Left hindlimb (tissue), 1 donor: ENCODE results near the gene HYDIN.

ENCODE experiments used
- DNase-seq: peaks from one replicate; pipeline ENCODE4 v3.0.0-alpha.2; 2018

HYDIN gene

DNA sequence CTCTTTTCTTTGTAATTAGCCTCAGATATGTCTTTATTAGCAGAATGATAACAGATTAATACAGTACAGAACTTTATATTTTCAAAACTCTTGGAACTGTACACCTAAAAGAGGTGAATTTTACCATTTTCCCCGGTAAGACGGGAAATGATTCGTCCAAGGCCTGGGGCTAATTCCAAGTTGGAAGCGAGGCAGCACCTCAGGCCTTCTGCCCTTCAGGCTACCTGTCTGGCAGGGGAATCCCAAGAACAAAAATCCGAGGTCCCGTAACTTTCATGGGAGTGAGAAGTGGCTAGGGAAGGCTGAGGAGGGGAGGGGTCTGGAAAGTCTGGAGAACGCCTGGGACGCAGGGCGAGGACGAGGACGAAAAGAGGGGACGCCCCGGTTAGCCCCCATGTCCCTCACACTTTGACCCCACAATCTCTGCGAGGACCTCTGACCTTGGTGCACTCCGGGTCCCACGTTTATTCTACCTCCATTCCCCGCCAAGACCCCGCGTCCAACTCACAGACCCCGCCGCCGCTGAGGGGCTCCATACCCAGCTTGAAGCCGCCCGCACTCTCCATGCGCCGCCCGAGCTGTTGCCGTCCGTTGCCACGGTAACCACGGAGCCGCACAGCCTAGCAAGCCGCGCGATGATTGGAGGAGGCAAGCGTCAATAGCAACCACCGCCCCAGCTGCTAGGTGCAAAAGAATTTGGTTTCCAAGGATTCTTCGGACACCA lies at the start of gene HYDIN:
Gene HYDIN (minus strand): TSS at position 601 of the 724 bp plus-strand sequence. CDS start 43,827 bp downstream, outside the sequence.
- DNase-seq: peak; percentile 49

DNA sequence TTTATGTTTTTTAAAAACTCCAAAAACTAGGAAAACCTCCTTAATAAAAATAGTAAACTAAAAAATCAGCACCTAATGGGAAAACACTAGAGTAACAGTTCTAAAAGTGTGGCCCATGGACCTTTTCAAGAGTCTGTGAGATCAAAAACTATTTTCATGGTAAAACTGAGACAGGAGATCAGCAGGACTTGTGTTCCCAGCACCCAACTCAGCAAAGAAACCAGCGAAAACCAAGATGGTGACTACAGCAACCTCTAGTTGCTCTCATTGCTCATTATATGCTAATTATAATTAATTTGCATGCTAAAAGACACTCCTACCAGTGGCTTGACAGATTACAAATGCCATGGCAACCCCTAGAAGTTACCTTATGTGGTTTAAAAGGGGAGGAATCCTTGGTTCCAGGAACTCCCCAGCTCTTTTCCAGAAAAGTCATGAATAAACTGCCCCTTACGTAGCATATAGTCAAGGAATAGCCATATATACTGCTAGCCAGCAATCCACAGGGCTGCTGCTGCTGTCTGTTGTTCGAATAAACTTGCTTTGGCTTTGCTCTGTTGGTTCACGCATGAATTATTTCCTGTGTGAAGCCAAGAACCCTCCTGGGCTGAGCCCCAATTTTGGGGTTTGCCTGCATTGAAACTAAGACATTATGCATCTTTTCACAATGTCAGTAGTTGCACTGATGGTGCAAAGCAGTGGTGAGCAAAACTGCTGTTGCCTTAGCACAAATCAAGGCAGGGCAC lies 46.2 kb upstream of the HYDIN start:
- DNase-seq: no peak

DNA sequence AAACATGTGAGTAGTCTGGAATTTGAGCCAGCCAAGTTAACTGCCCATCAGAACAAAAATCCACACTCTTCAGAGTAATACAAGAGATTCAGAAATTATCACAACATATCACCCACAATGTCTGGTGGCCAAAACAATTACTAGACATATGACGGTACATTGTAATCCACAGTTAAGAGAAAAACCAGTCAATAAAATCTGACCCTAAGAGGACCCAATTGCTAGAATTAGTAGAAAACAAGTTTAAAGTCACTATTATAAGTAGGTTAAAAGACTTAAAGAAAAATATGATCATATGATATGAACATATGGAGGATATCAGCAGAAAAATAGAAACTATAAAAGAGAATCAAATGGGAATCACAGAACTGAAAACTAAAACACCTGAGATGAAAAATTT lies 42.9 kb upstream of the HYDIN start:
- no peak for DNase-seq

DNA sequence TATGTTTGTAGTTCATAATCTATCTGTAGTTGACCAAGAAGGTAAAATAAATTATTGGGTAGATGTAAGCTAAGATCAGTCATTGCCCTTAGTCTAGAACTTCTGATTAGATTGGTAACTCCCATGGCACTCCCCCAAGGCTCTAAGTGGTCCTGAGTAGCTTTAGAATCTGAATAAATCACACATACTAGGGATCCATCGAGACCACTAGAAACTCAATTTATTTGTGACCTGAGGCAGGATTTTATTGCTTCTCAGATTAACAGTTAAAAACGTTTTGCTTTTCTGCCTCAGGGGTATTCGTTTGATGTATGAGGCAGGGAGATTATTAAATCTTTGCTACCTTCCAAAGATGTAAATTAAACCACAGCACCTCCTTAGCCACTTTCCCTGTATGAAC lies 33.8 kb upstream of the HYDIN start:
- DNase-seq: no peak

DNA sequence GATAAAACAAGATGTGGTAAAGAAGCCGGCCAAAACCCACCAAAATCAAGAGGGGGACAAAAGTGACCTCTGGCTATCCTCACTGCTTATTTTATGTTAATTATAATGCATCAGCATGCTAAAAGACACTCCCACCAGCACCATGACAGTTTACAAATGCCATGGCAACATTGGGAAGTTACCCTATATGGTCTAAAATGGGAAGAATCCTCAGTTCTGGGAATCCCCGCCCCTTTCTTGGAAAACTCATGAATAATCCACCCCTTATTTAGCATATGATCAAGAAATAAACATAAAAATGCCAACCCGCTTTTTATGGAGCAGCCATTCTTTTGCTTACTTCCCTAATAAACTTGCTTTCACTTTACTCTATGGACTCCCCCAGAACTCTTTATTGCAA lies 33.1 kb upstream of the HYDIN start:
- no peak for DNase-seq

DNA sequence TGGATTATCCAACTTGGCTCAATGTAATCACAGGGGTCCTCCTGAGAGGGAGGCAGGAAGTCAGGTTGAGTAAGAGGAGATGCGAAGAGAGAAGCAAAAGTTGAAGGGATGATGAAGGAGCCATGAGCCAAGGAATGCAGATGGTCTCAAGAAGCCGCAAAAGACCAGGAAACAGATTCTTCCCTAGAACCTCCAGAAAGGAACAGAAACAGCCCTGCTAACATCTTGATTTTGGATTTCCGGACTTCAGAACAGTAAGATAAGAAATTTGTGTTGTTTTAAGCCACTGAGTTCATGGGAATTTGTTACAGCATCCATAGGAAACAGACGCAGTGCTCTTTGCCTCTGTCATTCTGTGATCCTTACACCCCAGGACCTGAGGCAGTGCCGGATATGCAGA lies 31.9 kb upstream of the HYDIN start:
- no peak for DNase-seq

DNA sequence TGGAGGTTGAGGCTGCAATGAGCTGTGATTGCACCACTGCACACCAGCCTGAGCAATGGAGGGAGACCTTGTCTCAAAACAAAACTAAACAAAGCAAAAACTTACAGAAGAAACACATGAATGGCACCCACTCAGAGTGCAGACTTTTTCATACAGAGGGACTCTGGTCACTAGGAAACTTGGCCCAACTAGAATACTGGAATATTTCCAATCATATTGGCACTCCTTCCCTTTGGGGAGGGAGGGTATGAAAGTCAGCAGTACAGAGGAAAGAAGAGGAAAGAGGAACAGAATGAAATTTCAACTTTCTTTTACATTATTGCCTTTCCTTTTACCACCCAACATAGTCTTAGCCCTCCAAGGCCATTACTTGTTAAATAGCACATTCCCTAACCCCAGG lies 30.5 kb upstream of the HYDIN start:
- DNase-seq: no peak

DNA sequence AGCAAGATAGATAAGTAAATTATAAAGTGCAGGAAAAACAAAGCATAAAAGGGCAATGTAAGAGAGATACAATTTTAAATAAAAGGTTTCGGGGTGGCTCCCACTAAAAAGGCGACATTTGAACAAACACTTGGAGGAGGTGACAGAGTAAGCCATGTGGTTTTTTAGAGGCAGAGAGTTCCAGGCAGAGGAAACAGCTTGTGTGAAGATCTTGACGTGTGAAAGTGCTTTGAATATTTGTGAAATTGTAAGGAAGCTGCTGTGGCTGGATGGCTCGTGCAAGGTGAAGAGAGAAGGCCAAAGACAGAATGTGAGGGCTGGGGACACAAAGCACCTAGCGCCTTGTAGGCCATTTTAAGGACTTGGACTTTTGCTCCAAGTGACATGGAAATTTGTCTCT lies 28.6 kb upstream of the HYDIN start:
- no peak for DNase-seq

DNA sequence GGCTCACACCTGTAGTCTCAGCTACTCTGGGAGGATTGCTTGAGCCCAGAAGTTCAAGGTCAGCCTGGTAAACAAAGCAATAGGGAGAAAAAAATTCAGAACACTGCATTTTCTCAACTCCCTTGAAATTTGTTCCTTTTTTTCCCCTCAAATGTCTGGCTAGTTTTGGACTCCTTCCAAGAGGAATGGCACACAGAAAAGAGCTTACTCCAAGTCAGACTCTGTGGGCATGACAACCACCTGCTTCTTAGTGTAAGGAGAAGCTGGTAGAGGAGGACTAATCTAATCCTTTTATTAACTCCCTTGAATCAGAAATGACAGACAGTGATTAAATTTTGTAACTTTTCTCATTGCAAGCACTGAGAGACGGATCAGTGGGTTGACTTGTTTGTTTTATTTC lies 27.9 kb upstream of the HYDIN start:
- no peak for DNase-seq

DNA sequence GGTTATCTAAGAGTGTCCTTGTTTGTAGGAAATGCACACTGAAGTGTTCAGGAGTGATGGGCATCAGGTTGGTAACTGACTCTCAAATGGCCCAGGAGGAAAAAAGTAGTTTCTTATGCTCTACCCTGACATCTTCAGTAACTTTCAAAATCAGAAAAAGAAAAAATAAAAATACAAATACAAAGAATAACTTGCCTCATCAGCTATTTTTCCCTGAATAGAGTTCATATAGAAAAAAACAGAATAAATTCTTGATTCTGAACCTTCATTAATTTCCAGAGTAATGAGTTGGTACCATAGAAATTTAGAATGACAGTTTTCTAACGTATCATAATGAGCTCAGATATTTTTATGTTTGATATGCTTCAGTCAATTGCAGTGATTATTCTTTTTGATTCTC lies 27.2 kb upstream of the HYDIN start:
- DNase-seq: no peak

DNA sequence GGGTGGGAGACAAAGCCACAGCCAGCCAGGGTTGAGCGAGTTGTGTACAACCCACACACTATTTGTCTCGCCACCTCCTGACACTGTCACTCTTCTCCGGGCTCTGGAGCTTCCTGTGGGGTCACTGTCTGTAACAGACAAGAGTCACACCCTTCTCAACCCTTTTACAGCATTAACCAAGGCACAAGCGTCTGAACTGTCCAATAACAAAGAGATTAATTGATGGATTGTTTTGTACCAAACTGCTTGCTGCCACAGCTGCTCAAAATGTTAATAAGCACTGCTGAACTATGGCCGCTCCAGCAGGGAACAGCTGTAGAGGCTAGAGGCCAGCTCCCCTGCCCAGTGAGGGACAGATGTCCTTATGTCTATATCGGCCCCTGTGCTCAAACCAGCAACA lies 25.2 kb upstream of the HYDIN start:
- peak; percentile 54 for DNase-seq

DNA sequence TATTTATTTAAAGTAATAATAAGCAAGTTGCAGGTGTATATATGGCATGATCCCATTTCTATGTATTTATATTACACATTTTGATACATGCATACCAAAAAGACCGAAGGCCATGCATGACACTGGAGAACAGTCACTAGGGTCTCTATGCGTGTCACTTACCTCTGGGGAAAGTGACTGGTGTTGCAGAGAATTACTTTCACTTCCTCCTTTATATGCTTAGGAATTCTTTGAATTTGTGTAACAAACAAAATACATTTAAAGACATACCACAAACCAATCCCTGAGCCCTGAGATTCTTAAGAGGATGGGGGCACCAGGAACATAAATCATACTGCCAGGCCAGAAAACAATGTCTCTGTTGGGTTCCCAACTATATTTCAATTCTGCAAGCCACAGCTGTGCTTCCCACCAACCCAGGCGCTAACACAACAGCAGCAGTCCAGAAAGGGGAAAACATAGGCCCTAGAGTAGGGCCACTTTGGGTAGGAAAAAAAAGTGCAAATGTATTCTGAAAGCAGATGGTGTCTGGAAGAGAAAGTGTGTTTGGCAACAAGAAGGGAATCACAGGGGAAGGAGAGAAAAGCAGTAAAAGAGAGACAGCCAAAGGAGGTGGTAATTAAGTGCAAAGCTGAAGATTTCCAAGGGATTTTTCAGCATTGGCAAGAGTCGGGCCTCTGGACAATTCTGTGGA lies 24.5 kb upstream of the HYDIN start:
- peak; percentile 36 for DNase-seq

DNA sequence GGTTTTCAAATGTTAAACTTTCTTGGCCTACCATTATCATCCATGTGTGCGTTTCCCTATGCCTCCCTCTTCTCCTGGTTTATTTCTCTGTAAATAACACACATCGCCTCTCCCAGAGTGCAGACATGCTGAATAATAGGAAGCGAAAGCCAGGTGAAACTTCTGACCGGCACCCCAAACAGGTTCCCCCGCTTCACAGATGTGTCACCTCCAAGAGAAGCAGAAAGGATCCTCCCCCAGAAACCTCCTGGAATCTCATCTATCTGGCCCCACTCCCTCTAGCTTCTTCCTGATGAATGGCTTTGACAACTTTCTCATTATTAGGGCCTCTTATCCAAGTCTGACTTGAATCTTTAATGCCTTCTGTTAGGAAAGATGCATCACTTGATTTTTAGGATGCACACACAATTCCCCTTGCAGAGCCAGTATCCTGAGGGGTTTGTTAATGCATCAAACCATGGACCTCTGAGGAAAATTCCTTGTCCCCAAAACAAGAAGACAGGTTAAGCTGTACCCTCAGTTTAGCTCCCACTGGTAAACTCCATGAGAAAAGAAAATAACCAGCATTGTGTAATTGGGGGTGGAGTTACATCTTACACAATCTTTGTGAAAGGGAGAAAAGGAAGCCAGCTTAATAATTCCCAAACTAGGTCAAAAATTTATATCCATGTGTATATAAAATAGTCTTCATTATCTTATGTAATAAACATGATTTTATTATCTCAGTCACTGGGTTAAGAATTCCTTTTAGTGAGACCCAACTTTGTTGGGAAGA lies 20.1 kb upstream of the HYDIN start:
- DNase-seq: no peak

DNA sequence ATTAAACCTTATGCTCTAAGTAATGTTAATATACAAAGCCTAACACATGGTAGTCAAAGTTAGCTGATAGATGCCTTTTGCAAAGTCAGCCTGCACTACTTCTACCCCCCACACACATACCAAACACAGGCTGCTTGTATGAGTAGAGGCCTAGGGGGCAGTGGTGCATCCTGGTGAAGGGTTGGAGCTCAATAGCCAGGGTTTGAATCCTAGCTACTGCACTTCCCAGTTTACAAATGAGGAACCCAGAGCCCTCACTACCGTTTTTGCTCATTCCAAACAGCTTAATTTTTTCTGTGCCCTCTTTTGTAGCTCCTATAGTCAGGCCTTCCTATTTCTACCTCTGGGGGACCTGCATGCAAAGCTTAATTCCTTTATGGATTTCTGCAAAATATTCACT lies 18.9 kb upstream of the HYDIN start:
- no peak for DNase-seq

DNA sequence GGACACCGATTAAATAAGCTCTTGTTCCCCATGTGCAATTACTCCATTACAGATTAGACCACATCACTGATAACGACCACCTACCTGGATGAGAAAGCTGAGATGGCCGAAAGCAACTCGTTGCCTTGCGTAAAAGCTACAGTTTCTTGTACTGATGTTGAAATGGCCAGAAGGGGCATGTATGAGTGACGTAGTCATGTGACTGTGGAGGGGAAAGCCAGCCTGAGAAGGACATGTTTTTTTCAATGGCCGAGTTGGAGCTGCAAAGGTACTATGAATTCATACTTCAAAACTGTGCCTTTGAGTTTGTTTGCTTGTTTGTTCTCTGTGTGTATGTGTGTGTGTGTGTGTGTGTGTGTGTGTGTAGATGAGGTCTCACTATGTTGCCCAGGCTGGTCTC lies 17.0 kb upstream of the HYDIN start:
- no peak for DNase-seq

DNA sequence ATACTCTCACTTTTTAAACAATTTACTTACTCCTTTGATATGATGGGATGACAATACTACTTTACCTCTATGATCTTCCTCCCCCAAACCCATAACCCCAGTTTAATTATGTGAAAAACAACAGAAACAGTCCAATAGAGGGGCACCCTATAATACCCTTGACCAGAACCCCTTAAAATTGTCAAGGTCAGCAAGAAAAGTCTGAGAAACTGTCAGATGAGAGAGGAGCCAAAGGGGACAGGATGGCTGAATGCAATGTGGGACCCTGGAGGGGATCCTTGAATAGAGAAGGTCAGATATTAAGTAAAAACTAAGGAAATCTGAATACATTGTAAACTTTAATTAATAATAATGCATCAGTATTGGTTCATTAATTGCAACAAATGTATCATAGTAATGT lies 15.8 kb upstream of the HYDIN start:
- DNase-seq: no peak

DNA sequence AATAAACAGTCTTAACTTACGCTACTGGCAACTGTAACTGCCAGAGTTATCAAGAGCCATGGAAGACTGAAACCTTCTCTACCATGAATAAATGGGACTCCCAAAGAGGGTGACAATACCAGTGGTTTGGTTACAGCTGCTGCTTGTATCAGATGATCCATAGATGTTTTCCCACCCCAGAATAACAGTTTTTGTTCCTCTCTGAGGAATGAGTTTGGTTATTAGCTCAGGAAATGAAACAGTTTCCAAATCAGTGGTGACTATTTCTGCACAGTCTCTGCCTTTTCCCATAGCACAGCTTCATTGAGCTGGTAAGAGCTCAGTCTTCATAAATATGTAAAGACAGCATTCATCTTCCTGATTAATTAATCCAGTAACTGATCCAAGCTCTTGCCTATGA lies 14.0 kb upstream of the HYDIN start:
- no peak for DNase-seq

DNA sequence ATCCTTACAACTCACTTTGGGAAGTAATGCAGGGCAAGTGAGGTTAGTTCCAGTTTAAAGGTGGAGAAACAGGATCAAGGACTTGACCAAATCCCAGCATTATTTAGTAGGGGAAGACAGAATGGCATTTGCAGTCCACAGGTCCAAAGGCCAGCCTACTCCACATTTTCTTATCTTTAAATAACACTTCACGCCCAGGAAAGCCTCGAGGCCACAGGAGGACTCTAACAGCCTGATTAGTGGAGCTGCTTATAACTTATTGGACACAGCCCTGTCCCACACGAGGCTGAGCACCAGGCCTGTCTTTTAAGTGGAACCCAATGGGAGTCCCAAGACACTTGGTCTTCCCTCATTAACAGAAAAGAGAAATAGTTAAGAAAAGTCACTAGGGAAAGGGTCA lies 12.1 kb upstream of the HYDIN start:
- DNase-seq: no peak

DNA sequence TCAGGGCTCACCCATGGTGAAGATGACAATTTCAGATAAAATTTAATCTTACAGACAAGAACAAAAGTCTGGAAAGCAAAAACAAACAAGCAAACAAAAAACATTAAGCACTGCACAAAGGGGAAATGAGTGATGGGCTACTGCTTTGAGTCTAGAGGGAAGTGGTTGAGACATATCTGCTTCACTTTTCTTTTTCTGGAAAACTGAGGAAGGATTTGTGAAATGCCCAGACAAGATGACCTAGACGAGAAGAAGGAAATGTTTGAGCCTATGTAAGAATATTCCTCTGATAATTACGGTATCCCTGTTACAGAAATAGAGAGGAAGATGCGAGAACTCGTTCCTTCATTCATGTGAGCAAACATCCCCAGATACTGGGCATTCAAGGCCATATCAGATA lies 11.5 kb upstream of the HYDIN start:
- DNase-seq: no peak

DNA sequence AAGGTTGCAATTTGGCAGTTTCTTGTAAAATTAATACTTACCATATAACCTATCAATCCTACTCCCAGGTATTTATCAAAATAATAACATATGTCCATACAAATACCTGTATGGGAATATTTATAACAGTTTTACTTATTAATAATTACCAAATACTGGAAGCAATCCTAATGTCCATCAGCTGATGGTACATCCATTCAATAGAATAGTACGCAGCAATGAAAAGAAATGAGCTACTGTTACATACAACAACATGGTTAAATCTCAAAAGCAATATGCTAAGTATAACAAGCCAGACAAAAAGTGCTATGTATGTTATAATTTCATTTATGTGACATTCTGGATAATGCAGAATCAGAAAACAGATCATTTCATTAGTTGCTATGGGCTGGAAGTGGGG lies 1.2 kb downstream of the HYDIN start:
- DNase-seq: no peak

DNA sequence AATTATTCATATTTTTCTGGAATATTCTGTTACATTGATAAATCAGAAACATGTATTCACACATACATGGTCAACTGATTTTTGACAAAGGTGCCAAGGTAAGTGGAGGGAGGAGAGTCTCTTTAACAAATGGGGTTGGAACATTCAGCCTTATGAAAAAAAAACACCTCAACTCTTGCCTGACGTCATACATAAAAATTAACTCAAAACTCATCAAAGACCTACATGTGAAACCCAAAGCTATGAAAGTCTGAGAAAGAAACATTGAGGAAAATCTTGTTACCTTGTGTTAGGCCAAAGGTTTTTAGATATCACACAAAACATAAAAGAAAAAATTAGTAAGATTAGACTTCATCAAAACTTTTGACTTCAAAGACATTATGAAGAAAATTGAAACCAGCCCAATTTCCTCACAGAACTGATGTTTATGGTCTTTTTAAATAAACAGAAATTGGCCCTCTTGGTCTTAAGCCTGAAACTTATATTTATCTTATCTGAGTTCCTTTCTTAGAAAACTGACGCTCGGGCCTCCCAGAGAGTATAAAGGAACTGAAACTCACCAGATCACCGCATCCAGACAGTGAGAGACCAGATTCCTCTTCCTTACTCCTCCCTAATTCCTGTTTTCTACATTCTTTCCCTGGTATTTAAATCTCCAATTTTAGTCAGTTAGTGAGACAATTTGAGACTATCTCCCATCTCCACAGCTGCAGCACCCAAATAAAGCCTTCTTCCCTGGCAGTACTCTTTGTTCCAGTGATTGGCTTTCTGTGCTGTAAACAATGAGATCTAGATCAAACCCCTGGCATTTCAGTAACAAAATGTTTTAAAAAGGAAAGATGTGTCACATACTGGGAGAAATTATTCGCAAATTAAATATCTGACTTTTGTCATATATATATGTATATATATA lies 4.0 kb downstream of the HYDIN start:
- no peak for DNase-seq

DNA sequence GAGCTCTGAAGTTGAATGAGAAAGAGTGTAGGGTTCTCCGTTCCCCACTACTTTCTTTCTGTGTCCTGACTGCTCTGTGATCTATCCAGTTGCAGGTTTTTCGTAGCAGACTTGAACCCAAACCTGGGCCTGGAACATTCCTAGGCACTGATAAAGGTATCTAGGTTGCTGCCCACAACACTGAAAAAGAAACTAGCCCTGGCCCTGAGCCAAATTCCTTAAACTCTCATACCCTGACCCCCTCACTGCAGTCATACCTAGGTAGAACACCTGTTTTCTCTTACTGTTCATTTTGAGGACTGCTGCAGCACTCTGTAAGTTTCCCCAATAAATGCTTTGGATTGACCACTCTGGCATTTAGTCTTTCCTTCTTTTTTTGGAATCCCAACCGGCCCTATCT lies 5.4 kb downstream of the HYDIN start:
- DNase-seq: no peak
